WTC11 (cell line): Measurements from ENCODE around the gene COL5A1.

ENCODE experiments used
- ATF3 ChIP-seq: sonication (generic); formaldehyde crosslinking; conservative IDR thresholded peaks from 2 replicates; pipeline ENCODE4 v1.8.1; 2022; ENCODE audit warnings: mild to moderate bottlenecking, missing genetic modification reagents
- E2F1 ChIP-seq: sonication (generic); formaldehyde crosslinking; IDR thresholded peaks from 2 replicates; pipeline ENCODE4 v1.8.0; 2022; ENCODE audit warnings: mild to moderate bottlenecking, missing genetic modification reagents
- JAZF1 ChIP-seq: fragments of 250-450 bp; sonication (Bioruptor Pico); IDR thresholded peaks from 2 replicates; pipeline ENCODE4 v1.9.0; 2021; ENCODE audit warnings: moderate library complexity, mild to moderate bottlenecking, inconsistent platforms
- MLX ChIP-seq: sonication (generic); formaldehyde crosslinking; IDR thresholded peaks from 2 replicates; pipeline ENCODE4 v1.8.1; 2023; ENCODE audit warnings: mild to moderate bottlenecking, missing genetic modification reagents, moderate library complexity
- NR2C2 ChIP-seq: sonication (generic); formaldehyde crosslinking; IDR thresholded peaks from 2 replicates; pipeline ENCODE4 v1.8.0; 2022; ENCODE audit warnings: mild to moderate bottlenecking, missing genetic modification reagents
- NR3C1 ChIP-seq: sonication (generic); formaldehyde crosslinking; conservative IDR thresholded peaks from 2 replicates; pipeline ENCODE4 v1.8.1; 2023; ENCODE audit warnings: low read depth, mild to moderate bottlenecking, missing genetic modification reagents
- OVOL2 ChIP-seq: fragments of 250-450 bp; sonication (Bioruptor Pico); IDR thresholded peaks from 2 replicates; pipeline ENCODE4 v1.9.0; 2021; ENCODE audit warnings: mild to moderate bottlenecking, borderline replicate concordance
- SMAD3 ChIP-seq: sonication (generic); formaldehyde crosslinking; IDR thresholded peaks from 2 replicates; pipeline ENCODE4 v1.8.0; 2022; ENCODE audit warnings: missing genetic modification reagents, mild to moderate bottlenecking, borderline replicate concordance
- TF ChIP-seq, protein P1 (sequence below): fragments of 200-600 bp; IDR thresholded peaks from 2 replicates; pipeline ENCODE4 v1.8.0; 2022; ENCODE audit warnings: antibody characterized with exemption
- TF ChIP-seq, protein P2 (sequence below): sonication (generic); formaldehyde crosslinking; IDR thresholded peaks from 2 replicates; pipeline ENCODE4 v1.8.1; 2022; ENCODE audit warnings: low read depth, missing genetic modification reagents, borderline replicate concordance

GRCh38 chr9:134847138-134847537, 205.5 kb downstream of the COL5A1 start:
- TF ChIP-seq, protein P1, sequence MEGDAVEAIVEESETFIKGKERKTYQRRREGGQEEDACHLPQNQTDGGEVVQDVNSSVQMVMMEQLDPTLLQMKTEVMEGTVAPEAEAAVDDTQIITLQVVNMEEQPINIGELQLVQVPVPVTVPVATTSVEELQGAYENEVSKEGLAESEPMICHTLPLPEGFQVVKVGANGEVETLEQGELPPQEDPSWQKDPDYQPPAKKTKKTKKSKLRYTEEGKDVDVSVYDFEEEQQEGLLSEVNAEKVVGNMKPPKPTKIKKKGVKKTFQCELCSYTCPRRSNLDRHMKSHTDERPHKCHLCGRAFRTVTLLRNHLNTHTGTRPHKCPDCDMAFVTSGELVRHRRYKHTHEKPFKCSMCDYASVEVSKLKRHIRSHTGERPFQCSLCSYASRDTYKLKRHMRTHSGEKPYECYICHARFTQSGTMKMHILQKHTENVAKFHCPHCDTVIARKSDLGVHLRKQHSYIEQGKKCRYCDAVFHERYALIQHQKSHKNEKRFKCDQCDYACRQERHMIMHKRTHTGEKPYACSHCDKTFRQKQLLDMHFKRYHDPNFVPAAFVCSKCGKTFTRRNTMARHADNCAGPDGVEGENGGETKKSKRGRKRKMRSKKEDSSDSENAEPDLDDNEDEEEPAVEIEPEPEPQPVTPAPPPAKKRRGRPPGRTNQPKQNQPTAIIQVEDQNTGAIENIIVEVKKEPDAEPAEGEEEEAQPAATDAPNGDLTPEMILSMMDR = no peak
- TF ChIP-seq SMAD3 (CRISPR knock-in tag) = no peak
- no peak for TF ChIP-seq MLX (CRISPR knock-in tag)
- TF ChIP-seq NR2C2 (CRISPR knock-in tag) = no peak
- no peak for TF ChIP-seq OVOL2 (CRISPR knock-in tag)
- TF ChIP-seq, protein P2, sequence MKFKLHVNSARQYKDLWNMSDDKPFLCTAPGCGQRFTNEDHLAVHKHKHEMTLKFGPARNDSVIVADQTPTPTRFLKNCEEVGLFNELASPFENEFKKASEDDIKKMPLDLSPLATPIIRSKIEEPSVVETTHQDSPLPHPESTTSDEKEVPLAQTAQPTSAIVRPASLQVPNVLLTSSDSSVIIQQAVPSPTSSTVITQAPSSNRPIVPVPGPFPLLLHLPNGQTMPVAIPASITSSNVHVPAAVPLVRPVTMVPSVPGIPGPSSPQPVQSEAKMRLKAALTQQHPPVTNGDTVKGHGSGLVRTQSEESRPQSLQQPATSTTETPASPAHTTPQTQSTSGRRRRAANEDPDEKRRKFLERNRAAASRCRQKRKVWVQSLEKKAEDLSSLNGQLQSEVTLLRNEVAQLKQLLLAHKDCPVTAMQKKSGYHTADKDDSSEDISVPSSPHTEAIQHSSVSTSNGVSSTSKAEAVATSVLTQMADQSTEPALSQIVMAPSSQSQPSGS (CRISPR knock-in tag) = no peak
- TF ChIP-seq NR3C1 (CRISPR knock-in tag) = no peak
- TF ChIP-seq JAZF1 (CRISPR knock-in tag) = no peak
- no peak for TF ChIP-seq ATF3
- TF ChIP-seq E2F1 (CRISPR knock-in tag) = no peak
